Hepatocyte (in vitro differentiated cells): ENCODE results near the gene CLDN2.

Experiments used
- EZH2 ChIP-seq: fragments of 200-600 bp; sonication (generic); IDR thresholded peaks from 2 replicates; pipeline ENCODE4 v1.6.1; 2016; ENCODE audit warnings: antibody characterized with exemption, mild to moderate bottlenecking, borderline replicate concordance
- TF ChIP-seq, protein P1 (sequence below): fragments of 200-600 bp; sonication (generic); IDR thresholded peaks from 2 replicates; pipeline ENCODE4 v1.5.1; 2016; ENCODE audit warnings: antibody characterized with exemption, mild to moderate bottlenecking; ENCODE audit not compliant: poor library complexity

DNA sequence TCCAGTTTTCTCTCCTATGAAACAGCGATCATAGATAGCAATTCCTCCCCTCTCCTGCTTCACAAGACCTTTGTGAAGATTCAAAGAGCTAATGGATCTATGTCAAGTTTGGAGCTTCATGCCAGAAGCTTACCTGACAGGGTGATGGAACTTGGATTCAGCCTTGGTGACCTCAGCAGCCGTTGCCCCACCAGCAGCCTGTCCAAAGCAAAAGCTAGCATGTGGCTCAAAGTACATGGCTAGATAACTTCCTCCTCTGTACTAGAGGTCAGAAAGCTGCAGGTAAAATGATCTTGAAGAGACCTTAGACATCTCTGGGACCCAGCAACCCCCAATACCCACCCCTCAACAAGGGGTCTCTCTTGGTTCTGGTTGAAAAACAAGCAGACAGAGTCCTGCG is 18.9 kb upstream of the CLDN2 start:
- TF ChIP-seq, protein P1, sequence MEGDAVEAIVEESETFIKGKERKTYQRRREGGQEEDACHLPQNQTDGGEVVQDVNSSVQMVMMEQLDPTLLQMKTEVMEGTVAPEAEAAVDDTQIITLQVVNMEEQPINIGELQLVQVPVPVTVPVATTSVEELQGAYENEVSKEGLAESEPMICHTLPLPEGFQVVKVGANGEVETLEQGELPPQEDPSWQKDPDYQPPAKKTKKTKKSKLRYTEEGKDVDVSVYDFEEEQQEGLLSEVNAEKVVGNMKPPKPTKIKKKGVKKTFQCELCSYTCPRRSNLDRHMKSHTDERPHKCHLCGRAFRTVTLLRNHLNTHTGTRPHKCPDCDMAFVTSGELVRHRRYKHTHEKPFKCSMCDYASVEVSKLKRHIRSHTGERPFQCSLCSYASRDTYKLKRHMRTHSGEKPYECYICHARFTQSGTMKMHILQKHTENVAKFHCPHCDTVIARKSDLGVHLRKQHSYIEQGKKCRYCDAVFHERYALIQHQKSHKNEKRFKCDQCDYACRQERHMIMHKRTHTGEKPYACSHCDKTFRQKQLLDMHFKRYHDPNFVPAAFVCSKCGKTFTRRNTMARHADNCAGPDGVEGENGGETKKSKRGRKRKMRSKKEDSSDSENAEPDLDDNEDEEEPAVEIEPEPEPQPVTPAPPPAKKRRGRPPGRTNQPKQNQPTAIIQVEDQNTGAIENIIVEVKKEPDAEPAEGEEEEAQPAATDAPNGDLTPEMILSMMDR = no peak
- no peak for TF ChIP-seq EZH2
